ENCODE results near the gene MOCS1.

The MOCS1 gene

GRCh38 chr6:39964530-39964929, 30.3 kb upstream of the MOCS1 start:
- no peaks in the 10 kb centered on the region for H3K9me3 ChIP-seq (ENCODE audit: control insufficient read depth, low read length)
- H3K9ac ChIP-seq (ENCODE audit: low read length) = no peak overlapping the region
- H3K27me3 ChIP-seq (replicated peaks; ENCODE audit: control insufficient read depth, insufficient read depth, low read length) = peaks cover 6% of the 10 kb centered on the region
- H3K4me3 ChIP-seq (ENCODE audit: low read length) = no peak overlapping the region
- H3K36me3 ChIP-seq (ENCODE audit: control insufficient read depth, insufficient read depth, low read length, severe bottlenecking) = no peaks in the 10 kb centered on the region
- no peak for DNase-seq (ENCODE audit: low read depth)
- H3K4me1 ChIP-seq (ENCODE audit: control insufficient read depth, insufficient read depth, low read length) = peaks cover 21% of the 10 kb centered on the region

GRCh38 chr6:39964094-39964493, 29.8 kb upstream of the MOCS1 start:
- H3K27me3 ChIP-seq (replicated peaks; ENCODE audit: control insufficient read depth, insufficient read depth, low read length) = peaks cover 4% of the 10 kb centered on the region
- no peak overlapping the region for H3K9ac ChIP-seq (ENCODE audit: low read length)
- no peaks in the 10 kb centered on the region for H3K9me3 ChIP-seq (ENCODE audit: control insufficient read depth, low read length)
- DNase-seq (ENCODE audit: low read depth) = no peak
- H3K4me3 ChIP-seq (ENCODE audit: low read length) = no peak overlapping the region
- peaks cover 21% of the 10 kb centered on the region for H3K4me1 ChIP-seq (ENCODE audit: control insufficient read depth, insufficient read depth, low read length)
- H3K36me3 ChIP-seq (ENCODE audit: control insufficient read depth, insufficient read depth, low read length, severe bottlenecking) = no peaks in the 10 kb centered on the region

- DNase-seq (ENCODE audit: low read depth) = peak; percentile 68
Measured at GRCh38 chr6:39962831-39963230, 28.6 kb upstream of the MOCS1 start.

GRCh38 chr6:39961178-39961577, 26.9 kb upstream of the MOCS1 start:
- Histone ChIP-seq H3K27me3 (replicated peaks; ENCODE audit: control insufficient read depth, insufficient read depth, low read length) (no peaks in the 10 kb centered on the region), H3K9me3 (ENCODE audit: control insufficient read depth, low read length) (no peaks in the 10 kb centered on the region), H3K9ac (ENCODE audit: low read length) (peak overlapping the region; percentile 51), H3K4me1 (ENCODE audit: control insufficient read depth, insufficient read depth, low read length) (peaks cover 21% of the 10 kb centered on the region), H3K36me3 (ENCODE audit: control insufficient read depth, insufficient read depth, low read length, severe bottlenecking) (no peaks in the 10 kb centered on the region), H3K4me3 (ENCODE audit: low read length) (peak overlapping the region; percentile 19)
- peak; percentile 43 for DNase-seq (ENCODE audit: low read depth)

More at GRCh38 chr6:39962831-39963230, 28.6 kb upstream of the MOCS1 start:
- H3K9ac ChIP-seq (ENCODE audit: low read length) = no peak overlapping the region
- H3K27me3 ChIP-seq (replicated peaks; ENCODE audit: control insufficient read depth, insufficient read depth, low read length) = no peaks in the 10 kb centered on the region
- no peaks in the 10 kb centered on the region for H3K36me3 ChIP-seq (ENCODE audit: control insufficient read depth, insufficient read depth, low read length, severe bottlenecking)
- peaks cover 21% of the 10 kb centered on the region for H3K4me1 ChIP-seq (ENCODE audit: control insufficient read depth, insufficient read depth, low read length)
- no peaks in the 10 kb centered on the region for H3K9me3 ChIP-seq (ENCODE audit: control insufficient read depth, low read length)
- H3K4me3 ChIP-seq (ENCODE audit: low read length) = no peak overlapping the region

- H3K4me1 ChIP-seq (ENCODE audit: control insufficient read depth, insufficient read depth, low read length) = peaks cover 21% of the 10 kb centered on the region
- H3K9ac ChIP-seq (ENCODE audit: low read length) = no peak overlapping the region
- DNase-seq (ENCODE audit: low read depth) = no peak
- H3K9me3 ChIP-seq (ENCODE audit: control insufficient read depth, low read length) = no peaks in the 10 kb centered on the region
- H3K36me3 ChIP-seq (ENCODE audit: control insufficient read depth, insufficient read depth, low read length, severe bottlenecking) = no peaks in the 10 kb centered on the region
- H3K4me3 ChIP-seq (ENCODE audit: low read length) = no peak overlapping the region
- no peaks in the 10 kb centered on the region for H3K27me3 ChIP-seq (replicated peaks; ENCODE audit: control insufficient read depth, insufficient read depth, low read length)
Measured at GRCh38 chr6:39958947-39959346, 24.7 kb upstream of the MOCS1 start.

- no peaks in the 10 kb centered on the region for H3K36me3 ChIP-seq (ENCODE audit: control insufficient read depth, insufficient read depth, low read length, severe bottlenecking)
- no peaks in the 10 kb centered on the region for H3K9me3 ChIP-seq (ENCODE audit: control insufficient read depth, low read length)
- no peak overlapping the region for H3K4me3 ChIP-seq (ENCODE audit: low read length)
- no peaks in the 10 kb centered on the region for H3K27me3 ChIP-seq (replicated peaks; ENCODE audit: control insufficient read depth, insufficient read depth, low read length)
- H3K4me1 ChIP-seq (ENCODE audit: control insufficient read depth, insufficient read depth, low read length) = peaks cover 23% of the 10 kb centered on the region
- no peak overlapping the region for H3K9ac ChIP-seq (ENCODE audit: low read length)
- no peak for DNase-seq (ENCODE audit: low read depth)
Measured at GRCh38 chr6:39956936-39957335, 22.7 kb upstream of the MOCS1 start.

GRCh38 chr6:39953076-39953618, 18.9 kb upstream of the MOCS1 start:
- Histone ChIP-seq H3K4me1 (ENCODE audit: control insufficient read depth, insufficient read depth, low read length) (peaks cover 32% of the 10 kb centered on the region), H3K4me3 (ENCODE audit: low read length) (no peak overlapping the region), H3K27me3 (replicated peaks; ENCODE audit: control insufficient read depth, insufficient read depth, low read length) (peaks cover 7% of the 10 kb centered on the region), H3K36me3 (ENCODE audit: control insufficient read depth, insufficient read depth, low read length, severe bottlenecking) (no peaks in the 10 kb centered on the region), H3K9ac (ENCODE audit: low read length) (no peak overlapping the region), H3K9me3 (ENCODE audit: control insufficient read depth, low read length) (no peaks in the 10 kb centered on the region)
- DNase-seq (ENCODE audit: low read depth) = no peak

GRCh38 chr6:39952167-39952566, 17.9 kb upstream of the MOCS1 start:
- H3K9me3 ChIP-seq (ENCODE audit: control insufficient read depth, low read length) = no peaks in the 10 kb centered on the region

GRCh38 chr6:39951716-39952115, 17.5 kb upstream of the MOCS1 start:
- Histone ChIP-seq H3K9me3 (ENCODE audit: control insufficient read depth, low read length) (no peaks in the 10 kb centered on the region), H3K4me1 (ENCODE audit: control insufficient read depth, insufficient read depth, low read length) (peaks cover 35% of the 10 kb centered on the region), H3K4me3 (ENCODE audit: low read length) (no peak overlapping the region), H3K27me3 (replicated peaks; ENCODE audit: control insufficient read depth, insufficient read depth, low read length) (peaks cover 13% of the 10 kb centered on the region), H3K9ac (ENCODE audit: low read length) (peak overlapping the region; percentile 37), H3K36me3 (ENCODE audit: control insufficient read depth, insufficient read depth, low read length, severe bottlenecking) (no peaks in the 10 kb centered on the region)
- peak; percentile 6 for DNase-seq (ENCODE audit: low read depth)

More at GRCh38 chr6:39952167-39952566, 17.9 kb upstream of the MOCS1 start:
- peaks cover 35% of the 10 kb centered on the region for H3K4me1 ChIP-seq (ENCODE audit: control insufficient read depth, insufficient read depth, low read length)
- H3K36me3 ChIP-seq (ENCODE audit: control insufficient read depth, insufficient read depth, low read length, severe bottlenecking) = no peaks in the 10 kb centered on the region
- H3K9ac ChIP-seq (ENCODE audit: low read length) = peak overlapping the region; percentile 37
- DNase-seq (ENCODE audit: low read depth) = peak; percentile 72
- peaks cover 10% of the 10 kb centered on the region for H3K27me3 ChIP-seq (replicated peaks; ENCODE audit: control insufficient read depth, insufficient read depth, low read length)
- H3K4me3 ChIP-seq (ENCODE audit: low read length) = peak overlapping the region; percentile 37

- Histone ChIP-seq H3K4me3 (ENCODE audit: low read length) (no peak overlapping the region), H3K27me3 (replicated peaks; ENCODE audit: control insufficient read depth, insufficient read depth, low read length) (peaks cover 13% of the 10 kb centered on the region), H3K9ac (ENCODE audit: low read length) (no peak overlapping the region), H3K36me3 (ENCODE audit: control insufficient read depth, insufficient read depth, low read length, severe bottlenecking) (no peaks in the 10 kb centered on the region), H3K9me3 (ENCODE audit: control insufficient read depth, low read length) (no peaks in the 10 kb centered on the region), H3K4me1 (ENCODE audit: control insufficient read depth, insufficient read depth, low read length) (peaks cover 35% of the 10 kb centered on the region)
- DNase-seq (ENCODE audit: low read depth) = no peak
Measured at GRCh38 chr6:39951191-39951590, 16.9 kb upstream of the MOCS1 start.

GRCh38 chr6:39950125-39950720, 16.0 kb upstream of the MOCS1 start:
- H3K36me3 ChIP-seq (ENCODE audit: control insufficient read depth, insufficient read depth, low read length, severe bottlenecking) = no peaks in the 10 kb centered on the region
- no peak overlapping the region for H3K4me3 ChIP-seq (ENCODE audit: low read length)
- H3K4me1 ChIP-seq (ENCODE audit: control insufficient read depth, insufficient read depth, low read length) = peaks cover 35% of the 10 kb centered on the region
- peaks cover 13% of the 10 kb centered on the region for H3K27me3 ChIP-seq (replicated peaks; ENCODE audit: control insufficient read depth, insufficient read depth, low read length)
- H3K9me3 ChIP-seq (ENCODE audit: control insufficient read depth, low read length) = no peaks in the 10 kb centered on the region
- no peak overlapping the region for H3K9ac ChIP-seq (ENCODE audit: low read length)
- DNase-seq (ENCODE audit: low read depth) = no peak
